Measurements from ENCODE around the gene ZNF319. TPM values are rescaled to one million over a fixed set of nuclear protein-coding genes. Genes with fewer than 3 reads are reported as not detected.

The ZNF319 gene
- polyA plus RNA-seq, 1 donor, result 8.3 TPM

- DNase-seq, result no peak
Measured at GRCh38 chr16:57977418-57978069, 22.9 kb downstream of the ZNF319 start.

GRCh38 chr16:57976331-57976796, 24.1 kb downstream of the ZNF319 start:
- no peak for DNase-seq

GRCh38 chr16:57972306-57972705, 28.2 kb downstream of the ZNF319 start:
- no peak for DNase-seq

GRCh38 chr16:57971848-57972247, 28.6 kb downstream of the ZNF319 start:
- DNase-seq, result no peak

DNA sequence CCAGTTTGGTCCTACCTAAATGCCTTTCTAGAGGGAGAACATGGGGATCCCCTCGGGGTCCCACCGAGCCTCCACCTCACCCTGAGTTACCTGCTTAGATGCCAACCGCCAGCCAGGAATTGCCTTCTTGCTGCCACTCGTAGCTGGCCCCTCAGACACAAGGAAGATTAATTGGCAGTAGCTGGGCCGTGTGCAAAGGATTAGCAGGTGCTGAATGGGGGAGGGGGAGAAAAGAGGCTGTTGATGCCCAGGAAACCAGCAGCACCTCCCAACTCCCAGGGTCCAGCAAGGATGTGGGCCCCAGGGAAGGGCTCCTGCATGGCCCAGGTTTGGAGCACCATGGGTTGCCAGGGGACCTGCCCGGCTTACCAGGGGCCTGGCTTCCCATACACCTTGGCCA, 29.5 kb downstream of the ZNF319 start, which contains the start of gene CNGB1:
TSS of gene CNGB1 (minus strand) at position 159 of the 400 bp plus-strand sequence. CDS start 3,842 bp downstream, outside the sequence.
- DNase-seq, result no peak

GRCh38 chr16:57970319-57970718, 30.2 kb downstream of the ZNF319 start:
- DNase-seq, result no peak

- DNase-seq, result no peak
Measured at GRCh38 chr16:57969451-57970123, 30.9 kb downstream of the ZNF319 start.

DNA sequence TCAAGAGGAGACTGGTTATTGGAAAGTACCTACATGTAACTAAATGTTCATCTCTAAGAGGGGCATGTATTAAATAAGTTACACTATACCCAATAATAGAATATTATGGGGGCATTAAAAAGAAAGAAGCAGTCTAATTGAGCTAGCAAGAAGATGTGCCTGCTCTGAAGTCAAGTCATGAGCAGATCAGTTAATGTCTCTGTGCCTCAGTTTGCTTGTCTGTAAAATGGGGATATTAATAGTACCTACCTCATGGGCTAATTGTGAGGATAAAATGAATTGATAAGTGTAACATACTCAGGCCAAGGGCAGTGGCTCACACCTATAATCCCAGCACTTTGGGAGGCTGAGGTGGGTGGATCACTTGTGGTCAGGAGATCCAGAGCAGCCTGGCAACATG, 32.6 kb downstream of the ZNF319 start:
- no peak for DNase-seq

- no peak for DNase-seq
Measured at GRCh38 chr16:57966986-57967385, 33.5 kb downstream of the ZNF319 start.

DNA sequence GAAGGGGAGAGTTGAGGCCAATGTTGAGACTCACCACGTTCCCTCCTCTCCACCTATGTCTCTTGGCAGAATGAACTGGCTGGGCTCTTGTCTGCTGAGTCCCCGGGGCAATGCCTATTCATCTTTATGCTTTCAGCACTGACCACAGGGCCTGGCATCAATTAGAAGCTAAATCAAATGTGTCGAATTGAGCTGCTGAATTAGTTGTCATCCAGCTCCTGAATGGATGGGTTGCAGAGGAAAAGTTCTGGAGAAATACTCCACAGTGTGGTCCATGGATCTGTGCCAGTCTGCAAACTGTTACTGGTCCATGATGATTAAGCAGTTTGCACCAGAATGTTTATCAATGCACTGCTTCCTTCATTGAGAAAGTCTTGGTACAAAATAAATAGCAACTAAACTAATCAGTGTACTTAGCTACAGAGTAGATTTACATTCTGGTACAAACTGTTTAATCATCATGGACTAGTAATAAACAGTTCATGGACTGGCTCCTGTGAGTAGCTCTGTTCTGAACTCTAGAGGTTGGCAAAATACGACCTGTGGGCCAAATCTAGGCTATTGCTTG, 34.2 kb downstream of the ZNF319 start:
- DNase-seq, result no peak

- no peak for DNase-seq
Measured at GRCh38 chr16:57964157-57964700, 36.2 kb downstream of the ZNF319 start.

GRCh38 chr16:57962756-57963155, 37.7 kb downstream of the ZNF319 start:
- no peak for DNase-seq

DNA sequence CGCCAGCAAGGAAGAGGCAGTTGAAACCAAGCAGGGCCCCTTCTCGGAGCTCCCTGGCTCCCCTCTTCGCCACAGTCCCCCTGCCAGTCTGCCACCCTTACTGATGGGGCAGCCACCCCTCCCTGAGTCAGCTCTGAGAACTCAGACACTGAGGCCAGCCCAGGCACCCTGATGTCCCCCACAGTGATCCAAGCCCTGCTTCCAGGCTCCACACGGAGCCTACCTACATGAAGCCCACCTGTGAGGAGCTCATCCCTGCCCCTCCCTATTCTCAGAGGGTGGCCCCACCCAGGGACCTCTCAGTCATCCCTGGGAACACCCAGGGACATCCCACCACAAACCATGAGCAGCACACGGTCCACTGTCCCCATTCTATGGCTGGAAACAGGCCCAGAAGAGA, 38.4 kb downstream of the ZNF319 start:
- DNase-seq, result no peak

GRCh38 chr16:57961538-57961937, 38.9 kb downstream of the ZNF319 start:
- DNase-seq, result no peak

DNA sequence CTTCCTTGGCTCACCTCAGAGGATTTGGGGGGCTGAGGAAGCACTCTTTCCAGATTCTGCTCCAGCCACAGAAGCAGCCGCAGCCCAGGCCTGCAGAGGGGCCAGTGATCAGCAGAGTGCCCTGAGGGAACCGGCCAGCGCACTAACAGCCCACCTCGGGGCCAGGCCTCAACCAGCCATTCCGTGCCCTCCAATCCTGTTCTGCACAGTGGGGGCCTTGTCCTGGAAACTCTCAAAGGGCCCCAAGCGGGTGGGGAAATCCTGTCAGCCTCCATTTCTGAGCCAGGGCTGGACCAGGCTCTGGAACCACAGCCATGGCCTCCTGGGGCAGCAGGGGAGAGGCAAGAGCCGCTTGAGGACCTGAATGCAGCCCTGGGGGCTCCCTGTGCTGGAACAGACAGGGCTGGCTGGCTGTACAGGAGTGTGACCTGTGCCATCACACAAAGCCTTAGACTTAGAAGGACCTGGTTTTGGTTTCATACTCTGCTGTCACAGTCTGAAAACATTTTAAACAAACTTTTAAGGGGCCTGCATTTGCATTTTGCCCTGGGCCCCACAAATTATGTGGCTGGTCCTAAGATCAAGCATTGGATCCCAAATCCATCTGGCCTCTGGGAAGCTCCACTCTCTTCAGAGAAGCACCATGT, 39.5 kb downstream of the ZNF319 start:
- DNase-seq, result no peak

DNA sequence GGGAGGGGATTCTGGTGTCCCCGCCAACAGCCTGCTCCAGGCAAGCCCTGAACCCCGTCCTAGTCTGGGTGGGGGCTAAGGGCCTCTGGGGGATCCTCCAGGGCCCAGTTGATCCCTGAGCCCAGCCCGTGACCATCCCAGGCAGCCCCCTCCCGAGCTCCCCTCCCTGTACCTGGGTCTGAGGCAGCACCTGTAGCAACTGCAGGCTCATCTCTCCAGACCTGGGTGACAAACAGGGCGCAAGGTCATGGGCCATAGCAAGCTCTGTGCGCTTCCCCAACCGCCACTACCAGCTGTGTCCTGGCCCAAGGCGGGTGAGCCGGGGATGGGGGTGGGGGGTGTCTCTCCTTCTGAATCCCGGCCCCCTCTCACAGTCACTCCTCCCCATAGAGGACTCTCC, 40.2 kb downstream of the ZNF319 start:
- DNase-seq, result no peak

DNA sequence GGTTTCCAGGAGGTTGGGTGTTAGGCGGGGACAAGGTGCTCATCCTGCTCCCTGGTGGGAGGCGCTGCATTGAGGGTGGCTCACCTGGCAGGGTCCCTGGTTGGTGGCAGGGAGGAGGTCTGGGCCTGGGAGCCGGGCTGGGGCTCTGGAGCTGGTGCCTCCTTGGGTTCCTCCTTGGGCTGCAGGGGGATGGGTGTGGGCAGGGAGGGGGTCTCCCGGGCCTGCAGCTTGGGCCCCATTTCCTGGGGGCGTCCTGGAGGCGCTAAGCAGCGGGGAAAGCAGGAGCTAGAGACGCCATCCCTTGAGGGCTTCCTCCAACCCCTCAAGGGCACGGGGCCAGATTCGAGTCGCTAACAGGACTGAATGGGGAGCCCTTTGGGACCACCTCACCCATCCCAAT, 40.7 kb downstream of the ZNF319 start:
- DNase-seq, result no peak

GRCh38 chr16:57959121-57959520, 41.4 kb downstream of the ZNF319 start:
- peak; percentile 6 for DNase-seq

GRCh38 chr16:57958544-57958943, 41.9 kb downstream of the ZNF319 start:
- no peak for DNase-seq

GRCh38 chr16:57957673-57958392, 42.6 kb downstream of the ZNF319 start:
- DNase-seq, result no peak

- no peak for DNase-seq
Measured at GRCh38 chr16:57956924-57957672, 43.4 kb downstream of the ZNF319 start.

Measured in left kidney (tissue), 2 donors.